Liver (tissue), 3 donors: Measurements from ENCODE around the gene HSPG2.

ENCODE experiments used
- FOXA2 ChIP-seq: IDR thresholded peaks from 2 replicates; pipeline ENCODE4 v1.6.1; 2016; ENCODE audit warnings: antibody characterized with exemption
- NR2F2 ChIP-seq: IDR thresholded peaks from 2 replicates; pipeline ENCODE4 v1.6.1; 2016; ENCODE audit warnings: antibody characterized with exemption
- RAD21 ChIP-seq, 2 donors: IDR thresholded peaks; 2 replicates each; pipeline ENCODE4 v1.6.1; 2016; ENCODE audit warnings: antibody characterized with exemption in 2 of 2, mild to moderate bottlenecking in 2 of 2
- SP1 ChIP-seq: IDR thresholded peaks from 2 replicates; pipeline ENCODE4 v1.6.1; 2018; ENCODE audit warnings: antibody characterized with exemption, mild to moderate bottlenecking
- YY1 ChIP-seq: IDR thresholded peaks from 2 replicates; pipeline ENCODE4 v1.6.1; 2016; ENCODE audit warnings: antibody characterized with exemption, mild to moderate bottlenecking
- TF ChIP-seq, protein P1 (sequence below): IDR thresholded peaks from 2 replicates; pipeline ENCODE4 v1.6.1; 2016; ENCODE audit warnings: antibody characterized with exemption
- TF ChIP-seq, protein P2 (sequence below): IDR thresholded peaks from 2 replicates; pipeline ENCODE4 v1.6.1; 2016; ENCODE audit warnings: antibody characterized with exemption, mild to moderate bottlenecking
- TF ChIP-seq, protein P3 (sequence below): fragments of 150-350 bp; IDR thresholded peaks from 2 replicates; pipeline ENCODE4 v1.5.1; 2017; ENCODE audit warnings: improper control_type of control experiment, low read depth, low read length; ENCODE audit not compliant: missing input control
- donor health status: healthy.
- donor health status: healthy.

DNA sequence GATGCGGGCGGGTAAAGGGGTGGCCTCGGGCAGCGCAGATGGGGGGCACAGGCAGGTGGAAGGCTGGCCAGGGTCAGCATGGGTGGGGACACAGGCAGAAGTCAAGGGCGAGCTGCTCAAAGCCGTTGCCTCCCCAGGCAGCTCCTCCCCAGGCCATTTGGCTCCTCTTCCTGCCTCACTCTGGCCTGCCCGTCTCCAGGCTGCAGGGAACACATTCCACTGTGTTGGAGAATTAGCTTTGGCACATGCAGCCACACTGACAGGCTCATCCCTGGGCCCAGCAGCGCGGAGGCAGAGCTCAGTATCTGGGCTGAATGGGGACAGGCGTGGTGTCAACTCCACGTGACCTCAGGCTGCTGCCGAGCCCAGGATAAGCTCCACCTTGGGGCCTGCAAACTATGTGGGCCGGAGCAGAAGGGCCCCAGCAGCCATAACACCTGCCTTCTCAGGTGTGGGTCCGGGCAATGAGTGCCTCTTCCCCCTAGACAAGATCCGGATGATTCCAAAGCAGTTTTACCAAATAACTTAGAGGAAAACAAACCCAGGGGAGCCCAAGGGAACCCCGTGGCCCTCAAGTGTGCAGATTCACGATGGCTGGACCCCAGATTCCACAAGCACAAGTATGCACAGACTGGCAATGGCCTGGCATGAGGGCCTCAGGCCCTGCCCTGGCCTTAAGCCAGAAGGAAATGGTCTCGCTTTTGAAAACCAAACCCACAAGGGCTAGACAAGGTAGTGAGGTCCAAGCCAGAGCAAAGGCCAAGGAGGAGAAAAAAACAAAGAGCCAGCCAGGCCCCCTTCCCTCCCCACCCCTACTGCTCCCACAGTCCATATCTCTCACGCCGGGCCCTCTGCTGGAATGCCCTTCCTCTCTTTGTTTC is 40.2 kb downstream of the HSPG2 start:
- TF ChIP-seq, protein P1, sequence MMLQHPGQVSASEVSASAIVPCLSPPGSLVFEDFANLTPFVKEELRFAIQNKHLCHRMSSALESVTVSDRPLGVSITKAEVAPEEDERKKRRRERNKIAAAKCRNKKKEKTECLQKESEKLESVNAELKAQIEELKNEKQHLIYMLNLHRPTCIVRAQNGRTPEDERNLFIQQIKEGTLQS = no peak
- TF ChIP-seq, protein P2, sequence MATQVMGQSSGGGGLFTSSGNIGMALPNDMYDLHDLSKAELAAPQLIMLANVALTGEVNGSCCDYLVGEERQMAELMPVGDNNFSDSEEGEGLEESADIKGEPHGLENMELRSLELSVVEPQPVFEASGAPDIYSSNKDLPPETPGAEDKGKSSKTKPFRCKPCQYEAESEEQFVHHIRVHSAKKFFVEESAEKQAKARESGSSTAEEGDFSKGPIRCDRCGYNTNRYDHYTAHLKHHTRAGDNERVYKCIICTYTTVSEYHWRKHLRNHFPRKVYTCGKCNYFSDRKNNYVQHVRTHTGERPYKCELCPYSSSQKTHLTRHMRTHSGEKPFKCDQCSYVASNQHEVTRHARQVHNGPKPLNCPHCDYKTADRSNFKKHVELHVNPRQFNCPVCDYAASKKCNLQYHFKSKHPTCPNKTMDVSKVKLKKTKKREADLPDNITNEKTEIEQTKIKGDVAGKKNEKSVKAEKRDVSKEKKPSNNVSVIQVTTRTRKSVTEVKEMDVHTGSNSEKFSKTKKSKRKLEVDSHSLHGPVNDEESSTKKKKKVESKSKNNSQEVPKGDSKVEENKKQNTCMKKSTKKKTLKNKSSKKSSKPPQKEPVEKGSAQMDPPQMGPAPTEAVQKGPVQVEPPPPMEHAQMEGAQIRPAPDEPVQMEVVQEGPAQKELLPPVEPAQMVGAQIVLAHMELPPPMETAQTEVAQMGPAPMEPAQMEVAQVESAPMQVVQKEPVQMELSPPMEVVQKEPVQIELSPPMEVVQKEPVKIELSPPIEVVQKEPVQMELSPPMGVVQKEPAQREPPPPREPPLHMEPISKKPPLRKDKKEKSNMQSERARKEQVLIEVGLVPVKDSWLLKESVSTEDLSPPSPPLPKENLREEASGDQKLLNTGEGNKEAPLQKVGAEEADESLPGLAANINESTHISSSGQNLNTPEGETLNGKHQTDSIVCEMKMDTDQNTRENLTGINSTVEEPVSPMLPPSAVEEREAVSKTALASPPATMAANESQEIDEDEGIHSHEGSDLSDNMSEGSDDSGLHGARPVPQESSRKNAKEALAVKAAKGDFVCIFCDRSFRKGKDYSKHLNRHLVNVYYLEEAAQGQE = no peak
- TF ChIP-seq, protein P3, sequence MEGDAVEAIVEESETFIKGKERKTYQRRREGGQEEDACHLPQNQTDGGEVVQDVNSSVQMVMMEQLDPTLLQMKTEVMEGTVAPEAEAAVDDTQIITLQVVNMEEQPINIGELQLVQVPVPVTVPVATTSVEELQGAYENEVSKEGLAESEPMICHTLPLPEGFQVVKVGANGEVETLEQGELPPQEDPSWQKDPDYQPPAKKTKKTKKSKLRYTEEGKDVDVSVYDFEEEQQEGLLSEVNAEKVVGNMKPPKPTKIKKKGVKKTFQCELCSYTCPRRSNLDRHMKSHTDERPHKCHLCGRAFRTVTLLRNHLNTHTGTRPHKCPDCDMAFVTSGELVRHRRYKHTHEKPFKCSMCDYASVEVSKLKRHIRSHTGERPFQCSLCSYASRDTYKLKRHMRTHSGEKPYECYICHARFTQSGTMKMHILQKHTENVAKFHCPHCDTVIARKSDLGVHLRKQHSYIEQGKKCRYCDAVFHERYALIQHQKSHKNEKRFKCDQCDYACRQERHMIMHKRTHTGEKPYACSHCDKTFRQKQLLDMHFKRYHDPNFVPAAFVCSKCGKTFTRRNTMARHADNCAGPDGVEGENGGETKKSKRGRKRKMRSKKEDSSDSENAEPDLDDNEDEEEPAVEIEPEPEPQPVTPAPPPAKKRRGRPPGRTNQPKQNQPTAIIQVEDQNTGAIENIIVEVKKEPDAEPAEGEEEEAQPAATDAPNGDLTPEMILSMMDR = no peak
- TF ChIP-seq YY1 (no peak), NR2F2 (no peak), RAD21 (IDR thresholded peaks at IDR 0.05) (peak in 1 of 2 donors; percentile 35), SP1 (no peak), FOXA2 (no peak)
